Stimulated activated CD4-positive, alpha-beta T cell treated with anti-CD3 and anti-CD28 coated beads, Interleukin-1b, Interleukin-23, amount 100 ng/mL, for 1 hour (primary cell): ENCODE data around the gene TPGS2.
"Not testable (repeated sequence)": the region's sequence is repeated elsewhere in the genome, so short reads cannot be mapped to it uniquely, and the experiment has no call there.

Experiments used
- DNase-seq, 2 donors: peaks; one replicate each; pipeline ENCODE4 v3.0.0-alpha.2; 2020; ENCODE audit warnings: low read depth in 2 of 2

The TPGS2 gene

DNA sequence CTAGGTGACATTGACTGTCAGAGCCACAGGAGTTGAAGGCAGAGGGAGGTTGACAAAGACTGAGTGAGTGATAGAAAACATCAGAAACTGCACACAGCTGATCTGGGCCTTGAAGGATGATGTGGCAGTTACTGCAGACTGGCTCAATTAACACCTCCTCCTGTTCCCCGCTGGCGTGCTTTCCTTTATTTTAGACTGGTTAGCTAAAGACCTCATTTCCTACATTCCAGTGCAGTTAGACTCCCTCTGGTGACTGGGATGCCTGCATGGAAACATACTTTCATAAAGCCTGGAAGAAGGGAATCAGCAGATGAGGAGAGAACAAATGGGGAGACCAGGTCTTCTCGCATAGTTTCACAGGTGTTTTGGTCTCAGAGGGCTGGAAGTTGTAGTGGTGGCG lies 7.1 kb downstream of the TPGS2 start:
- DNase-seq, result no peak

DNA sequence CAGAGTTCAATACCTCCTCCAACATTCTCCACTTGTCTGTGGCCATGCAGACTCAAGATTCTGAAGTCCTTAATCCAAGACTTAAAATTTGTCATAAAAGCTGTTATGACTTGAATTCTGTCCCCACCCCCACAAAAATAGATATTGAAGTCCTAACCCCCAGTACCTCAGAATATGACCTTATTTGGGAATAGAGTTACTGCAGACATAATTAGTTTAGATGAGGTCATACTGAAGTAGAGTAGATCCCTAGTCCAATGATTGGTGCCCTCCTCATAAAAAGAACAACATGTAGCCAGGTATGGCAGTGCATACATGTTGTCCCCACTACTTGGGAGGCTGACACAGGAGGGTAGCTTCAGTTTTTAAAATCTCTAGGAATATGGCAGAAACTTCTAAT lies 9.2 kb downstream of the TPGS2 start:
- no peak for DNase-seq

DNA sequence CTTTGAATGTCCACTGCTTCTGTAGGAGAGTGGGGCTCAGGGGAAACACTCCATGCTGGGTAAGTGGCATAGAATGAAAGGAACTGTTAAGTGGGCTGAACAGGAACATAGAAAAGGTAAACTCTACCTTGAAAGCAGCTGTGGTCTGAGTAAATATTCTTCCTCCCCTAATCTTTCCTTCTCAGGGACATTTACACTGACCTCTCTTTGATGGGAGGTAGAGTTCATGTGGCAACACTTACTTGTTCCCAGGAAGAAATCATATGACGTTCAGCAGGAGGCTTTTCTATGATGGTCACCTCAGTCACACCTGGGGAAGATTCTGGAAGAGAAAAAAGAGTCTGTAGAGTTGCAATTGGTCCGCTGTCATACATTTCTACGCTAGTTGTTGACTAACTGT lies 10.2 kb downstream of the TPGS2 start:
- no peak for DNase-seq

DNA sequence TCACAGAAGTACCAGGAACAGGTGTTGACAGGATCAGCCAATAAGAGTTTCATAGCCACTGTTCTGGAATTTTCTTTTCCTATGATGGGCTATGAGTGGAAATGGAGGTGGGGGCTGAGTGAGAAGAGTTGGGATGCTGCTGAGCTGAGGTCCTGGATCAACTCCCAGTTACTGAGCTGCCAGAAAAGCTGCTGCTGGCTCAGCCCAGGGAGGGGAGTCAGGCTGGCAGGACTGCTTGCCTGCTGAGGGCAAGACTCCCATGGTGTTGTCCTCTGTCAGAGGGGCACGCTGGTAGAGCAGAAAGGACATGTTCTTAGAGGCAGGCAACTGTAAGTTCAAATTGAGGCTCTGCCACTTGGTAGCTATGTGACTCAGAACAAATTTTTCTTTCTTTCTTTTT lies 11.8 kb downstream of the TPGS2 start:
- no peak for DNase-seq

DNA sequence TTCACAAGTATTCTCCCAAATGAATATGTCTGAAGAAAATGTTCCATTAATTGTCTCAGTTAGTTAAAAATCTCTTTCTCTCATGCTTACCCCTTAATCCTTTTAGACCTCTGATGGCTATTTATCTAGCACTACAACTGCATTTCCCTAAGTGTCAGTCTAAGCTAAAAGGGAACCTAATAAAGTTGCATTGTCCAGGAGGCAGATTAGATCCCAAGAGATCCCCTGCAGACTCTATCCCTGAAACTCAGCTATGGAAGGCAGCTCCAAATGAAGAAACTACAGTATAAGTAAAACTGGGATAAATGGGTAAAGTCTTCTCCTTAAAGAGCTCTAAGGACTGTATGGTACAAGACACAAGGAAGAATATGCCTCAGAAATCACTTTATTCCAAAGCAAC lies 12.7 kb downstream of the TPGS2 start:
- not testable (repeated sequence) for DNase-seq

DNA sequence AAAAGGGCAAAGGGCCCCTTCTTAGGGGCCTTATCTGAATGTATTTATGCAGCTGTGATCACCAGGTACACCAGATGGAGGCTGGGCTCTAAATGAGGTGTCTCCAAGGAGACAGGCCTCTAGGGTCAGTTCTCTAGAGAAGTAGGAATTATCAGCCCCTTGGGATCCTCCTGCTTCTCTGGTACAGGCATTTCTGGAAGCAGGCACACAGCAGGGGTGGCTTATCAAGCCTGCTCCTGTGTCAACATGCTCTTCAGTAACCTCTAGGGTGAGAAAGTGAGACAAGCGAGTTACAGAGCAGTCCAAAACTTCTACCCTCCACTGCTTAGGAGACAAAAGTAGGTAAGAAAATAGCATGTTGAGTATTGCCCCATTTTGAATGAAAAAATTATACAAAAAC lies 13.8 kb downstream of the TPGS2 start:
- no peak for DNase-seq

DNA sequence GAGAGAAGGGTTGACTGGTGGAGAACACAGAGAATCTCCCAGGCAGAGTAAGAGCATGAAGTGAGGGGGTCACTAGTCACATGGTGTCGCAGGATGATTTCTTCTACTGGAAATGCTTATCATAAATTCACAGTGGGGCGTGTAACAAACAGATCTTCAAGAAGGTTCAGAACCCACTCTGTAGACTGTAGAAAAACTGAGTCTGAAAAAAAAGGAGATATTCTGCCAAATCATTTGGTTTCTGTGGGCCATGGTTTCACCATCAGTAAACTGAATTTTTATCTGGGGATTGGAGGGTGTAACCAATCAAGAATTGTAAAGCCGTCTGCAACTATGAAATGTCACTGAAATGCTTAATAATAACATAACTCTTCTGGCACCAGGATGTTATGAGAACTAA lies 15.0 kb downstream of the TPGS2 start:
- no peak for DNase-seq

DNA sequence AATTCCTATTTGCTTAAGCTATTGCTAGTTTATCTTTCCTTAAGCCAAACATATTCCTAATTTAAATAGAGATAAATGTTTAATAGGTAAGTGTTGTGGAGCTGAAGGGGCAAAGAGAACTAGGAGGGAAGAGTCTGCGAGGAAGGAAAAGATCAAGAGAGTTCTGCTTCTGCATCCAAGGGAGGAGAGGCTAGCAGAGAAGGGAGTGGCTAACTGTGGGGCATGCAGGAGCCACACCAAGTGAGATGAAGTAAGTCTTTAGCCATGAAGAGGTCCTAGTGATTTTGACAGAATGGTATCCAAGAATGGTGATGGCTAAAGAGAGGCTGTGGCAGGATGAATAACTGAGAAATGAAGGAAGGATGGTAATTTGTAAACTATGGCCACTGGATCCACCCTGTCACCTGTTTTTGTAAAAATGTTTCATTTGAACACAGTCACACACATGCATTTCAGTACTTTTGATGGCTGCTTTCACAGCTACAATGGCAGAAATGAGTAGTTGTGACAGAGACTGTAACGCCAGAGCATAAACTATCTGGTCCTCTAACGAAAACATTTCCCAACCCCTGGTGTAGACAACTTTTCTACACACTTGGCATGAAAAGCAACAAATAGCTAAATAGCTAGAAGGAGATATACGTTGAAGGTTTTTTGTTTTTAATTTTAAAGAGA lies 15.6 kb downstream of the TPGS2 start:
- no peak for DNase-seq

DNA sequence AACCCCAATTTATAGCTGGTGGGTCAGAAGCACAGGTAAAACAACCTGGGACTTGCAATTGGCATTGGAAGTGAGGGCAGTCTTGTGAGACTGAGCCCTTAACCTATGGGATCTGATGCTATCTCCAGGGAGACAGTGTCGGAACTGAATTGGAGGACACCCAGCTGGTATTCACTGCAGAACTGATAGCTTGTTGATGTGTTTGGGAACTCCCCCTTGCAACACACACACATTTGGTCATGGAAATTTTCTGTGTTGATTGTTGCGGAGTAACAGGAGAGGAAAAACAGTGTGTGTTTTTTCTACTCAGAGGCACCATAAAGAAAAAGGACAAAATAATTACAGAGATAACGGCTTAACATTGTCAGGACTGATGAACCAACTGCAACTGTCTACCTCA lies 16.1 kb downstream of the TPGS2 start:
- DNase-seq, result no peak

DNA sequence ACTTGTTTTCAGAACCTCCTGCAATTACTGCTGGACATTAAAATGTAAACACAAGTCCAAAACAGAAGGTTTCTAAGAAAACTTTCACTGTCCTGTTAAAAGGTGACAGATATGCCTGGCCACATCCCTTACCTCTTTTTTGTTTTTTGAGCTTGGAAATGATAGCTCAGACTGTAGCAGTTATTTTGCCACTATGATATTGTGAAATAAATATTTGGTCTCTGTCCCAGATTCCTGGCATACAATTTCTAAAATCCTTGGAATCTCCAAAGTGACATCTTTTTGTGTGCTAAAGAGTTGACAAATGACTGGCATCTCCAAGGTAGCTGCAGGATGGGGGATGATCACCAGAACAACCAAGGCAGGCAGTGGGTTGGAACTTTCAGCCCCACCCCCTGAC lies 16.8 kb downstream of the TPGS2 start:
- DNase-seq, result no peak

DNA sequence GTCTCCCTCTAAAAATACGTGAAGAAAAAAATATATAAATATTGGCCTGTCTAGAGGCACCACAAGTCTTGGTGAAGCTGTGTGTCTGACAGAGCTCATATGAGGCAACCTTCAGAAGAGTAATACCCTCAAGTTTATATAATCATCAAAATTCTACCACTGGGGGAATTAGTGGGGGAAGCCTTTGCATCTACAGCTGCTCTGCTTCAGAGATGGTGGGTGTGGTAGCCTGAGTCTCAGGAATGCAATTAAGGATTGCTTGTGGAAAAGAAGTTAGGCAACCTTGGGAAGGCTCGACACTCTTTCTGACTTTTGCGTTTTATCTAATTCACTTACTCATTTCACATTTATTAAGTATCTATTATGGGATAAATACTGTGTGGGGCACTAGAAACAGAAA lies 17.4 kb downstream of the TPGS2 start:
- DNase-seq, result no peak

DNA sequence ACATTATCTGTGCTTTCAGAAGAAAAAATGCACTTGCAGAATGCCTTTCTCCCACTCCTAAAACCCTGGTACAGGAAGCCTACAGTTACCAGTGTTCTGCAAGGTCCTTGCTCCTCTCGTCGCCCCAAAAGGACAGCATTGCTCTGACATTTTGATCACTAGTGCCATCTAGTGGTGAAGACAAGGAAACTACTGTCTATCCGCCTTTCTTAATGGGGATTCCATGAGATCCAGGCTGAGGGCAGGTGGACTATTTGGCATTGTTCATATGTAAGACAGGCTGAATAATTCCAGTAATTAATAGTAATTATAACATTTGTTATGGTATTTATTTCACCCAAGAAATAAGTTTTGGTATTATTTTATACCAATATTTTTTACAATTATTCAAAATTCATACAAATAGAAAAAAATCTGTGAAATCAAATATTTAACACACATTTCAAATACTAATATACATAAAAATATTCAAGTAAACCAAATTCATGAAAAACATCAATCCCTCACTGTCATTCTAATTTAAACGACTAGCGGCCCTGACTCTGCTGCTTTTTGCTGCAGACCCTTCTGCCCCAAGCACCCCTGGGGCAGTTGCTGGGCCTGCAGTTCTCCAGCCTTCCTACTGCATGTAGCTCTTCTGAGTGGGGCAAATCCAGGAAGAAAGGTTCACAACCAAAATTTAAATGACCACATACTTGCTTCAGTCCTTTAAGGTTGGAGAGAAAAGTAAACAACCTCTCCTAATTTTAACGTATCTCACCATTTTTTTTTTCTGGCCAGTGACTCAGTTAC lies 19.0 kb downstream of the TPGS2 start:
- DNase-seq, result no peak

DNA sequence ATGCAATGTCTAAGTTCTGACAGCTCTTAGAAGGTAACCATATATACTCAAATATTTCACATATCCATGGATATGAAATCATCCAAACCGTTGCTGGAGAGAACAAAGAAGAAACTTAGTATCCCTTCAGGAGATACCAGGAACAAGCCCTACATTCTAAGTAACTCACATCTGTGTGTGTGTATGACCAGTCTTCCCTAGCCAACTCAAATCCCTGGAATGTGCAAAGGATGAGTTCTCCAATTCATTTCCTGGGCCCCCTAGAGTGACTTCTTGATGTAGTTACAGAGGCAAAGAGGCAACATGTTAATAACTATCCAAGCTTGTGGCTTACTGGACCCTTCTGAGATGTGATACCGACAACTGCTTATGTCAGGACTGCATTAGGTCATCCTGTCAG lies 20.1 kb downstream of the TPGS2 start:
- DNase-seq, result no peak

DNA sequence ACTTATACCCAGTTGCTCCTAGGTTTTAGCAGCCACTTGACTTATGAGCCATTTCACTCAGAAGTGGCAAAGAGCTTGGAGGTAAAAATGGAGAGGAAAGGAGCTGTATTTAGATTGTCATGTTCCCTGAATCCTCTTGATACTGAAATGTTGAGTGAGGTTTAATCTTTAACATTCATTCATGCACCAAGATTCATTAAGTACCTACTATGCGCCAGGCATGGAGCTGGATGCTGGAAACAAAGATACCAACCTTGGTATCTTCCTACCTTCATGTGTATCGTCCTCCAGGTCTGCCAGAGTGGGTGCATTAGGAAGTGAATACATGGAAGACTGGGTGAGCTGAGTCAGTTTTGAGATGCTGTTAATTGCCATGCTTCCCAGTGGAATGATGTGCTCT lies 23.7 kb downstream of the TPGS2 start:
- DNase-seq, result no peak

DNA sequence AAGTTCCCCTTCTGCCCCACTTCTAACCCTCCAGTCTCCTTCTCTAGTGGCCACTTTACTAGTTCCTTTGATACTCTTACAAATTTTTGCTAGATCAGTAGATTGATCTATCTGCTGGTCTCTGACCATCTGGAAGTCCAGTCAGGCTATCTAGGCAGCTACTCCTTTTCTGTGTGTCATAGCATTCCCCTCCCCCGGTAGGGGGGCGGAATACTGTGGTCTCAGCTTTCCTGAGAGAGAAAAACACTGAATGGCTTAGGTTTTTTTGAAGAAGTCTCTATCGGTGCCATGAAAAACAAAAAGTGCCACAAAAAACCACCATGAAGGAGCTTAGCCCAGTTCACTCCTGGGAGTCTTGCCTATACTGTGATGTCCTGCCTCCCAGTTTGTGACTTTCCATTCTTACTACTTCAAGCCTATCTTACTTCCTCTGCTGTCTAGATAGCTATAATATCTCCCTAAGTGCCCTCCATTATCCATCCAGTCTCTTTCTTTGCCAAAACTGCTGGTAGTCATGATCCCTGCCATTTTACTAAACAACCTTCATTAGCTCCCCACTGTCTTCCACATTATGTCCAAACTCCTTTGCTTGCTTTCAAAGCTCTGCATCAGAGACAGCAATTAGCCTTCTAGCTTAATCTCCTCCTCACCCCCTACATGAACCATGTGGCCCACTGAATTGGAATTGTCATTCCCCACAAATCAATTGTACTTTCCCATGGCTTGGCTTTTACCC lies 29.9 kb downstream of the TPGS2 start:
- DNase-seq, result no peak

DNA sequence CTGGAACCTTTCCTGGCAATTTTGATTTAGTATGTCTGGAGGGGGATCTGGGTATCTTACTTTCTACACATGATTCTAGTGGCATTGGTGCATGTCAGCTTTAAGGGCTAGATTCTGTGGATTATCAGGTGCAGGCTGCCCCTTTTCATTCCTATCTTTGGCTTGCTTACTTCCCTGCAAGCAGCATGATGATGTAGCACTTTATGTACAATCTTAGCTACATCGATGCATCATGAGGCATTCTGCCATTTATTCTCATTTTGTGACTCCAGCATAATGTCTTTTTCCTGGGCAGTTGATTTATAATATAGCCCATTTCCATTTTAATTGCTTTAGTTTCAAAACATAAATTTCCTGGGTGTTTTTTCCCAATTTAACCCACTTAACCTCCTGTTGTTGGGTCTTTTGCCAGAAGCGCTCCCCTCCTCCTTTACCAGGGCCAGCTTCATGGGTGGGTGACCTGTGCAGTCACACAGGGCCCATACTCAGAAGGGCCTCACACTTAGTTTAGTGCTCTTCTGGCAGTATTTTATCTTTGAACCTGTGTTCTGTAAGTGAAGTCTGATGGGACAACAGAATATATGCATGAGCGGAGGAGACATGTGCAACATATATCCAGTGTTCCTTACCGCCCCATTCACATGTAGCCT lies 36.0 kb downstream of the TPGS2 start:
- no peak for DNase-seq

DNA sequence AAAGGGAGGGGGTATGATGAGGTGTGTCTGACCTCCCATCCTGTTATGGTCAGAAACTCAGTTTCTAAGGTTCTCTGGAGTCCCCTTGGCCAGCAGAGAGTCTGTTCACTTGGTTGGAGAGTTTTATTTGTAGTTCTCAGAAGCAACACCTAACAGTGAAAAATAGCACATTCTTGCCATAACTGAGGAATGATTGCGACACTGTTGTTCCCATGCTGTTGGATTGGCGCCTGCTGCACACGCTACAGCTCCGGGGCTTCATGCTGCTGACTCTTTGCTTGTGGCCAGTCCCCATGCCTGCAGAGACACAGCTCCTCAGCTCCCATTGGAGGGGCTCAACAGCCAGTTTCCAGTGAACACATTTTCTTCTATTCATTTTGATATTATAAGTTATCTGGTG lies 42.1 kb downstream of the TPGS2 start:
- DNase-seq, result no peak

DNA sequence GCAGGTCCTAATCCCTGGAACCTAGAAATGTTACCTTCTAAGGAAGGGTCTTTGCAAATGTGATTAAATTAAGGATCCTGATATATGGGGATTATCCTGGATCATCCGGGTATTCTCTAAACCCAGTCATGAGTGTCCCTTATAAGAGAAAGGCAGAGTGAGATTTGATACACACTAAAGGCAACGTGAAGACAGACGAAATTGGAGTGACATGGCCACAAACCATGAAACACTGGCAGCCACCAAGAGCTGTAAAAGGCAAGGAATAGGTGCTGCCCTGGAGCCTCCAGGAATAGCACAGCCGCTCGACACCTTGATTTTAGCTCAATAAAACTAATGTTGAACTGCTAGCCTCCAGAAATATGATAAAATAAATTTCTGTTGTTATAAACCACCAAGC lies 45.0 kb downstream of the TPGS2 start:
- no peak for DNase-seq

DNA sequence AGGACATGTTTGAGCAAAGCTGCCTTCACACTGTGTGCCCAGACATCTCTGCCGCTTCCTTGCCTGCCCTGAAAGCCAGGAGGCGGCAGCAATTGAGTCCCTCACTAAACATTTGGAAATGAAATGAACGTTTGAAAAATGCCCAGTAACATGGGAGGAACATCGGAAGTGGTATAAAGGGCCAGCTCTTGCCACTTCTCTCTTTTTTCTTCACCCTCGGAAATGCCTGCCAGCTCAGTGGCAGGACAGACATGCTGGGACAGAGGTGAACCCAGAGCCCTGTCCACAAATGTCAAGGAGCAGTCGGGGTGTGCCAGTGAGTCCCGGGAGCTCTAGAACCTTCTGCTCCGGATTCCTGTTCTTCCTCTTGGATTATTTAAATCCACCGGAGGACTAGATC lies 46.1 kb downstream of the TPGS2 start:
- DNase-seq, result no peak

DNA sequence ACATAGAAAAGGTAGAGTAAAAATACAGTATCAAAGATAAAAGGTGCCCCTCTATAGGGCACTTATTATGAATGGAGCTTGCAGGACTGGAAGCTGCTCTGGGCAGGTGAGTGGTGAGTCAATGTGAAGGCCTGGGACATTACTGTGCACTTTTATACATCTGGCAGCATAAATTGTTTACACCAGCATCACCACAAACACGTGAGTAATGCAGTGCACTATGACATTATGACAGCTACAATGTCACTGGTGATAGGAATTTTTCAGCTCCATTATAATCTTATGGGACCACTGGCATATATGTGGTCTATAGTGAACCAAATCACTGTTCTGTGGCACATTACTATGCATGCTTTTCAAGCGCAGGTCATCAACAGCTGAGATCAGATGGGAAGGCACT lies 48.1 kb downstream of the TPGS2 start:
- no peak for DNase-seq

DNA sequence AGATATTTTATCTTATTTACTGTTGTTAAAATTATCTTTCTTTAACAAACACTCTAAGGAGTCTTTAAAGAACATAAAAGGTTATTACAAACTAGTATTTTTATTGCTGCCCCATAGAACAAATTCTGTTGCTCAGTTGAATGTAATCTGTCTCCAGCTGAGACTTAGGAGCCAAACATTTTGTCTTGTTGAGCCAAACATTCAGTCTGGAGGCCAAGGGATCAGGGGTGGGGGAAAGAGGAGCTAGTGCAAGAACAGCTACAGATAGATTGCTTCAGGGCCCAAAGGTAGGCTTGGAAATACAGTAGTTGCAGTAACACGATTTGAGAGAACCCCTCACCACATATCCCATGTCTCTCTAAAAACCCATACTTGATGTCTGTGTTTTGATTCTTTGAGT lies 51.2 kb downstream of the TPGS2 start:
- no peak for DNase-seq

DNA sequence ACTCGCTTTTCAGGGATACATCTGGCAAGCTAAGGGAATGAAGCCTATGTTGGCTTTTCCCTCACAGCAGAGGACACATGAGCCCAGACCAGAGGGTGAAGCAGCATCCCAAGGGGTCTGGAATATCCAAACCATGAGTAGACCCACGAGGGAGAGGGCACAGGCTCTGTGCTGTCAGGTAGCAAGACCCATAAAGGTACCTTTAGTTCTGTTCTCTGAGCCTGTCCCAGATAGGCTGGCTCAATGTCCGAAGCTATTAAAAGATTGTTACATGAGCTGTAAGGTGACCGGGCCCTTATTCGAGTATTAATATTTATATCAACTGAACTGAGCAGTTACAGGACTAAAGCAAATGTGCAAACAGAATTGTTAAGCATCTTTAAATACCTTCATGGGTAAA lies 52.2 kb downstream of the TPGS2 start:
- no peak for DNase-seq

DNA sequence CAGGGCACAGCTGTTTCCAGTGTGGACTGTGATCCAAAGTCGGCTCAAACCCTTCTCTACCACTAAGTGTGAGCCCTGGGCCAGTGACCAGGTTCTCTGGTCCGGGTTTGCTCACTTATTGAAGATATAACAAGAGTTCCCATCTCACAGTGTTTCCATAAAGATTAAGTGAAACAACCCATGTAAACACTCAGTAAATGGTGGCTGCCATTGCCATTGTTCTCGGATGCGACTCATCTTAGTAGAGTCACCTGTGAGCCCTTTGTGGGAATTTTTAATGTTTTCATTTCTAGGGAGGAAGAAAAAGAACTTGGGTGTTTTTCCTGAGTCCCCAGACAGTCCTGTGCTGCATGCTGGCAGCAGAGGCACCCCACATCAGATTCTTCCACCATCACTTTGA lies 53.4 kb downstream of the TPGS2 start:
- no peak for DNase-seq
